ENCODE measurements around the gene PXDN.

GRCh38 chr2:1754461-1755170, 10.3 kb upstream of the PXDN start:
- TF ChIP-seq CTCF (conservative IDR thresholded peaks at IDR 0.05; ENCODE audit: low read depth, low read length): no peak
- TF ChIP-seq EZH2phosphoT487 (IDR thresholded peaks at IDR 0.05; ENCODE audit: borderline replicate concordance, low read length): no peak

Data from PC-3 (cell line).